ENCODE measurements around the gene SIL1. TPM values are rescaled to one million over a fixed set of nuclear protein-coding genes. Genes with fewer than 3 reads are reported as not detected.

The SIL1 gene
- polyA plus RNA-seq, 3 donors: 25.4 to 35.1 (median 27.9) TPM

GRCh38 chr5:138905541-138905940 lies 292.6 kb downstream of the SIL1 start:
- no peaks in the 10 kb centered on the region for H3K79me2 ChIP-seq (ENCODE audit: insufficient read depth, low read length)
- H3K36me3 ChIP-seq (replicated peaks in 1 of 2; ENCODE audit: control insufficient read depth in 1 of 2, insufficient read depth in 2 of 2, low read length in 2 of 2): peaks cover 46 to 96% of the 10 kb centered on the region in 2 donors
- Mint-ChIP-seq H3K27ac (no peak overlapping the region), H3K4me1 (peaks cover 3% of the 10 kb centered on the region), H3K36me3 (peaks cover 75 to 95% of the 10 kb centered on the region in 2 donors), H3K4me3 (no peak overlapping the region), H3K9me3 (no peaks in the 10 kb centered on the region), H3K27me3 (ENCODE audit: low read depth in 3 of 3) (peaks cover 0 to 5% (median 0%) of the 10 kb centered on the region in 3 donors)
- H3K27me3 ChIP-seq (ENCODE audit: control insufficient read depth in 2 of 2, insufficient read depth in 2 of 2, low read length in 2 of 2): no peaks in the 10 kb centered on the region
- no peak overlapping the region for H3K4me3 ChIP-seq (replicated peaks in 1 of 3; ENCODE audit: low read depth in 2 of 3, low read length in 3 of 3)
- H3K4me1 ChIP-seq (ENCODE audit: control insufficient read depth in 1 of 2, insufficient read depth in 2 of 2, low read length in 2 of 2): no peaks in the 10 kb centered on the region
- no peak overlapping the region for H3K4me2 ChIP-seq (replicated peaks; ENCODE audit: extremely low read depth, low read length, poor library complexity, severe bottlenecking)
- 100% methylated on average over 1 of the region's 1 CpG for WGBS (ENCODE audit: insufficient coverage)
- no peaks in the 10 kb centered on the region for H3K9me3 ChIP-seq (replicated peaks in 1 of 2; ENCODE audit: control insufficient read depth in 1 of 2, insufficient read depth in 1 of 2, low read length in 2 of 2)
- TF ChIP-seq CTCF (IDR thresholded peaks at IDR 0.05): no peak
- no peaks in the 10 kb centered on the region for H4K20me1 ChIP-seq (ENCODE audit: insufficient read depth, low read length)
- intact Hi-C loops (cut with micrococcal nuclease): no loop called here
- no peak overlapping the region for H2AFZ ChIP-seq (ENCODE audit: insufficient read depth, low read depth, low read length, poor library complexity, severe bottlenecking)
- DNase-seq: no peak
- H3K27ac ChIP-seq (ENCODE audit: low read depth in 1 of 2, low read length in 2 of 2): no peak overlapping the region
- no peak overlapping the region for H3K9ac ChIP-seq (ENCODE audit: insufficient read depth, low read length, poor library complexity, severe bottlenecking)

- Histone ChIP-seq H3K9ac (ENCODE audit: insufficient read depth, low read length, poor library complexity, severe bottlenecking) (no peak overlapping the region), H3K36me3 (replicated peaks in 1 of 2; ENCODE audit: control insufficient read depth in 1 of 2, insufficient read depth in 2 of 2, low read length in 2 of 2) (peaks cover 42 to 88% of the 10 kb centered on the region in 2 donors), H3K27ac (ENCODE audit: low read depth in 1 of 2, low read length in 2 of 2) (no peak overlapping the region), H4K20me1 (ENCODE audit: insufficient read depth, low read length) (no peaks in the 10 kb centered on the region), H3K27me3 (ENCODE audit: control insufficient read depth in 2 of 2, insufficient read depth in 2 of 2, low read length in 2 of 2) (no peaks in the 10 kb centered on the region), H3K4me3 (replicated peaks in 1 of 3; ENCODE audit: low read depth in 2 of 3, low read length in 3 of 3) (no peak overlapping the region), H3K9me3 (replicated peaks in 1 of 2; ENCODE audit: control insufficient read depth in 1 of 2, insufficient read depth in 1 of 2, low read length in 2 of 2) (no peaks in the 10 kb centered on the region), H2AFZ (ENCODE audit: insufficient read depth, low read depth, low read length, poor library complexity, severe bottlenecking) (no peak overlapping the region), H3K4me1 (ENCODE audit: control insufficient read depth in 1 of 2, insufficient read depth in 2 of 2, low read length in 2 of 2) (no peaks in the 10 kb centered on the region), H3K4me2 (replicated peaks; ENCODE audit: extremely low read depth, low read length, poor library complexity, severe bottlenecking) (no peak overlapping the region), H3K79me2 (ENCODE audit: insufficient read depth, low read length) (no peaks in the 10 kb centered on the region)
- H3K36me3 Mint-ChIP-seq: peaks cover 76 to 96% of the 10 kb centered on the region in 2 donors
- no peaks in the 10 kb centered on the region for H3K4me1 Mint-ChIP-seq
- intact Hi-C loops (cut with micrococcal nuclease): no loop called here
- no peak overlapping the region for H3K27ac Mint-ChIP-seq
- no peak for DNase-seq
- H3K27me3 Mint-ChIP-seq (ENCODE audit: low read depth in 3 of 3): peaks cover 0 to 5% (median 0%) of the 10 kb centered on the region in 3 donors
- H3K9me3 Mint-ChIP-seq: peaks cover 0 to under 1% (median 0%) of the 10 kb centered on the region in 7 donors
- TF ChIP-seq CTCF (IDR thresholded peaks at IDR 0.05): no peak
- WGBS (ENCODE audit: insufficient coverage): 86% methylated on average over 6 of the region's 10 CpGs
- H3K4me3 Mint-ChIP-seq: no peak overlapping the region
These were observed 294.9 kb downstream of the SIL1 start for GRCh38 chr5:138903130-138903775.

All from CD14-positive monocyte (primary cell).